ENCODE measurements around the gene HLA-DQB1.
"Not testable (repeated sequence)": the region's sequence is repeated elsewhere in the genome, so short reads cannot be mapped to it uniquely, and the experiment has no call there.

HLA-DQB1 gene

GRCh38 chr6:32645047-32645703 is 21.3 kb downstream of the HLA-DQB1 start:
- H3K4me3 ChIP-seq (ENCODE audit: low read depth, low read length), result no peak overlapping the region
- no peak for DNase-seq (ENCODE audit: low read depth, low spot score)
- in situ Hi-C loops (cut with HindIII; ENCODE audit: low sequenced_read_pairs), result no loop called here
- TF ChIP-seq CTCF (IDR thresholded peaks at IDR 0.05; ENCODE audit: low read depth, low read length), result no peak

- no peak overlapping the region for H3K4me3 ChIP-seq (ENCODE audit: low read depth, low read length)
- no peak for DNase-seq (ENCODE audit: low read depth, low spot score)
- TF ChIP-seq CTCF (IDR thresholded peaks at IDR 0.05; ENCODE audit: low read depth, low read length), result no peak
- in situ Hi-C loops (cut with HindIII; ENCODE audit: low sequenced_read_pairs), result no loop called here
These were observed 22.6 kb downstream of the HLA-DQB1 start for GRCh38 chr6:32643904-32644303.

DNA sequence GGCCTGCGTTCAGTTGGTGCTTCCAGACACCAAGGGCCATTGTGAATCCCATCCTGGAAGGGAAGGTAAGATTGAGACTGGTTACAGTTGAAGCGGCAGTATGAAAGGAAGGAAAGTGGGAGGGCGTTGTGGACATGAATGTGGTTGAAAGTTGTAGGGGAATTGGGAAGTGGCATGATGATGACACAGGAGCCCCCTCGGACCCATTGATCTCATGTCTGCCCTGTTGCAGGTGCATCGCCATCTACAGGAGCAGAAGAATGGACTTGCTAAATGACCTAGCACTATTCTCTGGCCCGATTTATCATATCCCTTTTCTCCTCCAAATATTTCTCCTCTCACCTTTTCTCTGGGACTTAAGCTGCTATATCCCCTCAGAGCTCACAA is 23.7 kb downstream of the HLA-DQB1 start:
- in situ Hi-C loops (cut with HindIII; ENCODE audit: low sequenced_read_pairs), result no loop called here
- H3K4me3 ChIP-seq (ENCODE audit: low read depth, low read length), result no peak overlapping the region
- no peak for DNase-seq (ENCODE audit: low read depth, low spot score)
- no peak for TF ChIP-seq CTCF (IDR thresholded peaks at IDR 0.05; ENCODE audit: low read depth, low read length)

- DNase-seq (ENCODE audit: low read depth, low spot score); H3K4me3 ChIP-seq (ENCODE audit: low read depth, low read length); in situ Hi-C loops (cut with HindIII; ENCODE audit: low sequenced_read_pairs): not testable (repeated sequence)
These were observed 24.4 kb downstream of the HLA-DQB1 start for GRCh38 chr6:32641785-32642719.

DNA sequence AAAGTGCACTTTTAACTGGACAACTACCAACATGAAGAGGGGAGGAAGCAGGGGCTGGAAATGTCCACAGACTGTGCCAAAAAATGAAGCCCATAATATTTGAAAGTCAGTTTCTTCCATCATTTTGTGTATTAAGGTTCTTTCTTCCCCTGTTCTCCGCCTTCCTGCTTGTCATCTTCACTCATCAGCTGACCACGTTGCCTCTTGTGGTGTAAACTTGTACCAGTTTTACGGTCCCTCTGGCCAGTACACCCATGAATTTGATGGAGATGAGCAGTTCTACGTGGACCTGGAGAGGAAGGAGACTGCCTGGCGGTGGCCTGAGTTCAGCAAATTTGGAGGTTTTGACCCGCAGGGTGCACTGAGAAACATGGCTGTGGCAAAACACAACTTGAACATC is 25.3 kb downstream of the HLA-DQB1 start:
- TF ChIP-seq CTCF (IDR thresholded peaks at IDR 0.05; ENCODE audit: low read depth, low read length), result no peak
- in situ Hi-C loops (cut with HindIII; ENCODE audit: low sequenced_read_pairs), result no loop called here
- no peak overlapping the region for H3K4me3 ChIP-seq (ENCODE audit: low read depth, low read length)
- no peak for DNase-seq (ENCODE audit: low read depth, low spot score)

GRCh38 chr6:32639440-32640394 is 26.7 kb downstream of the HLA-DQB1 start:
- TF ChIP-seq CTCF (IDR thresholded peaks at IDR 0.05; ENCODE audit: low read depth, low read length), result no peak
- no peak for DNase-seq (ENCODE audit: low read depth, low spot score)
- no peak overlapping the region for H3K4me3 ChIP-seq (ENCODE audit: low read depth, low read length)
- in situ Hi-C loops (cut with HindIII; ENCODE audit: low sequenced_read_pairs), result no loop called here
